Lung (tissue), 12 donors: ENCODE results near the gene RBFOX1. TPM values are rescaled to one million over a fixed set of nuclear protein-coding genes. Genes with fewer than 3 reads are reported as not detected.

Experiments used
- ATAC-seq: fragments of 200-7000 bp; cut with Tn5 transposase; one replicate; pipeline ENCODE4 v1.9.1; 2020; ENCODE audit warnings: moderate number of reproducible peaks; ENCODE audit not compliant: insufficient read depth, low FRiP score
- DNase-seq, 3 donors: peaks; one replicate each; pipeline ENCODE4 v3.0.0-alpha.2; 2013 to 2017
- H3K27ac ChIP-seq, 2 donors: one replicate each; pipeline ENCODE4 v1.5.1; 2013; ENCODE audit warnings: mild to moderate bottlenecking in 2 of 2, moderate library complexity in 2 of 2, control low read depth in 1 of 2, inconsistent platforms in 1 of 2, low read depth in 1 of 2, low read length in 1 of 2
- H3K27me3 ChIP-seq, 3 donors: one replicate each; pipeline ENCODE4 v1.5.1; 2013; ENCODE audit warnings: low read length in 2 of 3; ENCODE audit not compliant: control insufficient read depth in 3 of 3, insufficient read depth in 3 of 3
- H3K36me3 ChIP-seq, 4 donors: one replicate each; pipeline ENCODE4 v1.5.1; 2013; ENCODE audit warnings: low read length in 4 of 4, mild to moderate bottlenecking in 1 of 4, moderate library complexity in 1 of 4; ENCODE audit not compliant: control insufficient read depth in 4 of 4, insufficient read depth in 4 of 4
- H3K4me1 ChIP-seq, 5 donors: one replicate each; pipeline ENCODE4 v1.5.1; 2013; ENCODE audit warnings: low read length in 5 of 5, mild to moderate bottlenecking in 2 of 5, moderate library complexity in 1 of 5; ENCODE audit not compliant: control insufficient read depth in 5 of 5, insufficient read depth in 5 of 5
- H3K4me3 ChIP-seq: one replicate; pipeline ENCODE4 v1.5.1; 2013; ENCODE audit warnings: mild to moderate bottlenecking, control low read depth, moderate library complexity
- H3K9ac ChIP-seq, 2 donors: one replicate each; pipeline ENCODE4 v1.5.1; 2013; ENCODE audit warnings: low read length in 2 of 2, control low read depth in 1 of 2; ENCODE audit not compliant: insufficient read depth in 1 of 2
- H3K9me3 ChIP-seq, 4 donors: one replicate each; pipeline ENCODE4 v1.5.1; 2013; ENCODE audit warnings: low read length in 3 of 4, mild to moderate bottlenecking in 1 of 4, moderate library complexity in 1 of 4; ENCODE audit not compliant: control insufficient read depth in 4 of 4, insufficient read depth in 3 of 4
- CTCF ChIP-seq: IDR thresholded peaks from 2 replicates; pipeline ENCODE4 v1.5.1; 2012; ENCODE audit warnings: mild to moderate bottlenecking; ENCODE audit errors: control extremely low read depth, extremely low read depth
- WGBS, 2 donors: extraction: QIAGEN DNeasy Blood & Tissue Kit; methylation state at CpG; one replicate each; pipeline ENCODE4 v1.1.7; 2013; 5-methylcytosine and 5-hydroxymethylcytosine counted together
- polyA plus RNA-seq, 2 donors: library from polyadenylated mRNA; stranded (reverse); fragments of 200-250 nt; gene quantifications; one replicate each; pipeline ENCODE4 v1.2.1, GENCODE V29; 2013
- total RNA-seq, 2 donors: library from RNA; depleted of rRNA in 1 of 2; stranded (reverse); fragments of >200 nt in 1 of 2; gene quantifications; one replicate each; pipeline ENCODE4 v1.2.1, GENCODE V29; 2014 to 2021
- donor health status: control.
- donor health status: control.
- donor health status: Bipolar disorder and iron deficiency.
- donor health status: healthy.
- donor health status: DM: yes; HTN: yes; CAD: no.

RBFOX1 gene
- total and polyA plus RNA-seq, 4 donors: 0.55 to 3.0 TPM; not detected in 2

GRCh38 chr16:7602291-7602950 lies 269.8 kb downstream of the RBFOX1 start:
- WGBS, 2 donors: 53 to 57% methylated on average over 7 of the region's 7 CpGs
- Histone ChIP-seq H3K27me3 (no peaks in the 10 kb centered on the region), H3K27ac (no peak overlapping the region), H3K9me3 (no peaks in the 10 kb centered on the region), H3K36me3 (no peaks in the 10 kb centered on the region), H3K9ac (no peak overlapping the region), H3K4me3 (no peak overlapping the region), H3K4me1 (peaks cover 0 to 7% (median 0%) of the 10 kb centered on the region in 5 donors)
- DNase-seq (no peak), ATAC-seq (no peak)
- no peak for TF ChIP-seq CTCF

- Histone ChIP-seq H3K36me3 (no peaks in the 10 kb centered on the region), H3K27me3 (no peaks in the 10 kb centered on the region), H3K4me1 (peaks cover 0 to 7% (median 0%) of the 10 kb centered on the region in 5 donors), H3K4me3 (no peak overlapping the region), H3K9ac (no peak overlapping the region), H3K9me3 (no peaks in the 10 kb centered on the region), H3K27ac (no peak overlapping the region)
- no peak for TF ChIP-seq CTCF
- DNase-seq: no peak
- 76 to 85% methylated on average over 6 of the region's 6 CpGs for WGBS, 2 donors
- no peak for ATAC-seq
Observed at GRCh38 chr16:7605812-7606211, 273.2 kb downstream of the RBFOX1 start.

- no peak for TF ChIP-seq CTCF
- H3K36me3 ChIP-seq: no peaks in the 10 kb centered on the region
- H3K4me3 ChIP-seq: no peak overlapping the region
- no peaks in the 10 kb centered on the region for H3K4me1 ChIP-seq
- no peaks in the 10 kb centered on the region for H3K27me3 ChIP-seq
- no peak overlapping the region for H3K27ac ChIP-seq
- ATAC-seq (no peak), DNase-seq (no peak)
- no peaks in the 10 kb centered on the region for H3K9me3 ChIP-seq
- no peak overlapping the region for H3K9ac ChIP-seq
- 73 to 81% methylated on average over 8 of the region's 8 CpGs for WGBS, 2 donors
Observed at GRCh38 chr16:7612671-7613070, 280.0 kb downstream of the RBFOX1 start.

- Histone ChIP-seq H3K27me3 (no peaks in the 10 kb centered on the region), H3K36me3 (no peaks in the 10 kb centered on the region), H3K9ac (no peak overlapping the region), H3K27ac (no peak overlapping the region), H3K9me3 (no peaks in the 10 kb centered on the region), H3K4me3 (no peak overlapping the region), H3K4me1 (no peaks in the 10 kb centered on the region)
- no peak for TF ChIP-seq CTCF
- no peak for ATAC-seq
- WGBS, 2 donors: 69 to 72% methylated on average over 2 of the region's 2 CpGs
- no peak for DNase-seq
Observed at GRCh38 chr16:7613518-7613917, 280.9 kb downstream of the RBFOX1 start.
